Adrenal gland (tissue), 12 donors: ENCODE results near the gene TBC1D22A. TPM values are rescaled to one million over a fixed set of nuclear protein-coding genes. Genes with fewer than 3 reads are reported as not detected.

Experiments
- DNase-seq, 7 donors: peaks; one replicate each; pipeline ENCODE4 v3.0.0-alpha.2; 2019 to 2020
- H3K27ac ChIP-seq, 5 donors: fragments of 200-600 bp; sonication (generic) in 4 of 5; 1 replicate in 3 of 5; 2 replicates in 2 of 5; pipeline versions ENCODE4 v1.5.1 to v1.8.0; 2016 to 2020; ENCODE audit warnings: mild to moderate bottlenecking in 1 of 5
- H3K27me3 ChIP-seq: fragments of 200-600 bp; 2 replicates; pipeline ENCODE4 v1.8.0; 2021
- H3K36me3 ChIP-seq, 2 donors: fragments of 200-600 bp; replicated peaks in 1 of 2; 1 replicate in 1 of 2; 2 replicates in 1 of 2; pipeline versions ENCODE4 v1.5.1 to v1.8.0; 2018 to 2022
- H3K4me1 ChIP-seq, 2 donors: fragments of 200-600 bp; replicated peaks in 1 of 2; 1 replicate in 1 of 2; 2 replicates in 1 of 2; pipeline versions ENCODE4 v1.5.1 to v1.8.0; 2018 to 2021
- H3K4me3 ChIP-seq, 4 donors: fragments of 200-600 bp; sonication (generic) in 3 of 4; one replicate each; pipeline ENCODE4 v1.5.1; 2016 to 2018
- H3K9me3 ChIP-seq, 3 donors: fragments of 200-600 bp; sonication (generic) in 1 of 3; replicated peaks in 1 of 3; 1 replicate in 2 of 3; 2 replicates in 1 of 3; pipeline versions ENCODE4 v1.5.1 to v1.8.0; 2016 to 2021
- CTCF ChIP-seq, 6 experiments: fragments of 450-650 bp in 4 of 6; fragments of 200-600 bp in 2 of 6; sonication (generic) in 1 of 6; IDR thresholded peaks; 1 replicate in 5 of 6; 2 replicates in 1 of 6; pipeline versions ENCODE4 v1.5.1 to v1.8.0; 2016 to 2021; ENCODE audit warnings: antibody characterized with exemption in 6 of 6, mild to moderate bottlenecking in 2 of 6, moderate library complexity in 1 of 6
- POLR2A ChIP-seq, 2 donors: fragments of 450-650 bp; IDR thresholded peaks; one replicate each; pipeline ENCODE4 v1.6.1; 2017; ENCODE audit warnings: antibody characterized with exemption in 2 of 2, mild to moderate bottlenecking in 2 of 2, moderate library complexity in 1 of 2
- WGBS, 4 donors: extraction: QIAGEN DNeasy Blood & Tissue Kit in 2 of 4; methylation state at CpG; one replicate each; pipeline versions ENCODE4 v1.1.5 to v1.1.7; 2013 to 2017; 5-methylcytosine and 5-hydroxymethylcytosine counted together
- intact Hi-C, 2 donors: fragments of 100-400 bp; cut with DNase I; formaldehyde crosslinking; loops; one replicate each; pipeline versions ENCODE4 v1.14.1 to v1.15.0; 2022 to 2023
- polyA plus RNA-seq, 3 donors: library from polyadenylated mRNA; stranded (reverse); fragments of 200-250 nt in 2 of 3; fragments of 350-450 nt in 1 of 3; fragmentation: Illumina TruSeq in 1 of 3; extraction: RNeasy Lipid Tissue Mini Kit (QIAGEN cat#74804) in 1 of 3; gene quantifications; one replicate each; pipeline ENCODE4 v1.2.3, GENCODE V29; 2013 to 2014
- total RNA-seq, 9 donors: library from RNA; depleted of rRNA in 4 of 9; stranded (reverse); fragments of >200 nt in 4 of 9; fragments of 120-200 nt in 1 of 9; fragmentation: NEBNext Ultra II Directional in 1 of 9; extraction: Animal tissue kit (Norgen Biotek cat#: 25700) in 1 of 9; gene quantifications; one replicate each; pipeline versions ENCODE4 v1.1.0 to v1.2.4, GENCODE V29; 2013 to 2023
- donor health status: healthy with polysubstance abuse.
- donor health status: Bipolar disorder and iron deficiency.
- donor health status: DM: yes; HTN: yes; CAD: no.
- donor health status: DM: no; HTN: no; CAD: no.
- donor health status: DM: no; HTN: no; CAD: no.
- donor health status: DM: yes; HTN: yes; CAD: no.

Gene TBC1D22A
- total and polyA plus RNA-seq, 12 donors, result 11.5 to 44.2 (median 28.1) TPM

- no peaks in the 10 kb centered on the region for H3K27me3 ChIP-seq
- DNase-seq, result no peak
- no peak overlapping the region for H3K4me3 ChIP-seq
- no peaks in the 10 kb centered on the region for H3K36me3 ChIP-seq
- WGBS, 4 donors, result 88 to 91% (median 91%) methylated on average over 16 of the region's 16 CpGs
- no peak overlapping the region for H3K27ac ChIP-seq
- intact Hi-C loops, result no loop called here
- no peak for TF ChIP-seq CTCF (IDR thresholded peaks at IDR 0.05)
- no peak for TF ChIP-seq POLR2A (IDR thresholded peaks at IDR 0.05)
- H3K4me1 ChIP-seq, result no peaks in the 10 kb centered on the region
- H3K9me3 ChIP-seq, result no peaks in the 10 kb centered on the region
These were observed 368.6 kb downstream of the TBC1D22A start for GRCh38 chr22:47130883-47131631.

GRCh38 chr22:47131632-47132427, 369.4 kb downstream of the TBC1D22A start:
- no peak overlapping the region for H3K27ac ChIP-seq
- TF ChIP-seq POLR2A (IDR thresholded peaks at IDR 0.05) (no peak), CTCF (IDR thresholded peaks at IDR 0.05) (no peak)
- H3K36me3 ChIP-seq, result no peaks in the 10 kb centered on the region
- intact Hi-C loops, result no loop called here
- WGBS, 4 donors, result 94 to 96% (median 95%) methylated on average over 18 to 21 of the region's 21 CpGs
- DNase-seq, result no peak
- no peaks in the 10 kb centered on the region for H3K27me3 ChIP-seq
- H3K4me3 ChIP-seq, result no peak overlapping the region
- H3K4me1 ChIP-seq, result no peaks in the 10 kb centered on the region
- no peaks in the 10 kb centered on the region for H3K9me3 ChIP-seq

- Histone ChIP-seq H3K4me1 (no peaks in the 10 kb centered on the region), H3K4me3 (no peak overlapping the region), H3K9me3 (no peaks in the 10 kb centered on the region), H3K36me3 (no peaks in the 10 kb centered on the region), H3K27me3 (no peaks in the 10 kb centered on the region), H3K27ac (no peak overlapping the region)
- TF ChIP-seq CTCF (IDR thresholded peaks at IDR 0.05) (no peak), POLR2A (IDR thresholded peaks at IDR 0.05) (no peak)
- WGBS, 4 donors, result 80 to 94% (median 87%) methylated on average over 9 to 13 of the region's 13 CpGs
- intact Hi-C loops, result no loop called here
- DNase-seq, result no peak
These were observed 370.0 kb downstream of the TBC1D22A start for GRCh38 chr22:47132428-47132825.

GRCh38 chr22:47133061-47133969, 370.9 kb downstream of the TBC1D22A start:
- intact Hi-C loops, result no loop called here
- Histone ChIP-seq H3K27me3 (no peaks in the 10 kb centered on the region), H3K27ac (no peak overlapping the region), H3K4me1 (no peaks in the 10 kb centered on the region), H3K36me3 (no peaks in the 10 kb centered on the region), H3K9me3 (no peaks in the 10 kb centered on the region), H3K4me3 (no peak overlapping the region)
- WGBS, 4 donors, result 87 to 94% (median 90%) methylated on average over 21 to 25 of the region's 25 CpGs
- no peak for DNase-seq
- TF ChIP-seq POLR2A (IDR thresholded peaks at IDR 0.05) (no peak), CTCF (IDR thresholded peaks at IDR 0.05) (no peak)
